Lung (tissue), 12 donors: Measurements from ENCODE around the gene NISCH. TPM values are rescaled to one million over a fixed set of nuclear protein-coding genes. Genes with fewer than 3 reads are reported as not detected.

Experiments used
- ATAC-seq: fragments of 200-7000 bp; cut with Tn5 transposase; one replicate; pipeline ENCODE4 v1.9.1; 2020; ENCODE audit warnings: moderate number of reproducible peaks; ENCODE audit not compliant: insufficient read depth, low FRiP score
- DNase-seq, 3 donors: peaks; one replicate each; pipeline ENCODE4 v3.0.0-alpha.2; 2013 to 2017
- H3K27ac ChIP-seq, 2 donors: one replicate each; pipeline ENCODE4 v1.5.1; 2013; ENCODE audit warnings: mild to moderate bottlenecking in 2 of 2, moderate library complexity in 2 of 2, control low read depth in 1 of 2, inconsistent platforms in 1 of 2, low read depth in 1 of 2, low read length in 1 of 2
- H3K27me3 ChIP-seq, 3 donors: one replicate each; pipeline ENCODE4 v1.5.1; 2013; ENCODE audit warnings: low read length in 2 of 3; ENCODE audit not compliant: control insufficient read depth in 3 of 3, insufficient read depth in 3 of 3
- H3K36me3 ChIP-seq, 4 donors: one replicate each; pipeline ENCODE4 v1.5.1; 2013; ENCODE audit warnings: low read length in 4 of 4, mild to moderate bottlenecking in 1 of 4, moderate library complexity in 1 of 4; ENCODE audit not compliant: control insufficient read depth in 4 of 4, insufficient read depth in 4 of 4
- H3K4me1 ChIP-seq, 5 donors: one replicate each; pipeline ENCODE4 v1.5.1; 2013; ENCODE audit warnings: low read length in 5 of 5, mild to moderate bottlenecking in 2 of 5, moderate library complexity in 1 of 5; ENCODE audit not compliant: control insufficient read depth in 5 of 5, insufficient read depth in 5 of 5
- H3K4me3 ChIP-seq: one replicate; pipeline ENCODE4 v1.5.1; 2013; ENCODE audit warnings: mild to moderate bottlenecking, control low read depth, moderate library complexity
- H3K9ac ChIP-seq, 2 donors: one replicate each; pipeline ENCODE4 v1.5.1; 2013; ENCODE audit warnings: low read length in 2 of 2, control low read depth in 1 of 2; ENCODE audit not compliant: insufficient read depth in 1 of 2
- H3K9me3 ChIP-seq, 4 donors: one replicate each; pipeline ENCODE4 v1.5.1; 2013; ENCODE audit warnings: low read length in 3 of 4, mild to moderate bottlenecking in 1 of 4, moderate library complexity in 1 of 4; ENCODE audit not compliant: control insufficient read depth in 4 of 4, insufficient read depth in 3 of 4
- WGBS, 2 donors: extraction: QIAGEN DNeasy Blood & Tissue Kit; methylation state at CpG; one replicate each; pipeline ENCODE4 v1.1.7; 2013; 5-methylcytosine and 5-hydroxymethylcytosine counted together
- polyA plus RNA-seq, 2 donors: library from polyadenylated mRNA; stranded (reverse); fragments of 200-250 nt; gene quantifications; one replicate each; pipeline ENCODE4 v1.2.1, GENCODE V29; 2013
- total RNA-seq, 2 donors: library from RNA; depleted of rRNA in 1 of 2; stranded (reverse); fragments of >200 nt in 1 of 2; gene quantifications; one replicate each; pipeline ENCODE4 v1.2.1, GENCODE V29; 2014 to 2021
- TF ChIP-seq, protein P1 (sequence below): IDR thresholded peaks from 2 replicates; pipeline ENCODE4 v1.5.1; 2012; ENCODE audit warnings: mild to moderate bottlenecking; ENCODE audit errors: control extremely low read depth, extremely low read depth
- donor health status: control.
- donor health status: control.
- donor health status: Bipolar disorder and iron deficiency.
- donor health status: healthy.
- donor health status: DM: yes; HTN: yes; CAD: no.

NISCH gene
- total and polyA plus RNA-seq, 4 donors = 37.8 to 127 (median 63.7) TPM

DNA sequence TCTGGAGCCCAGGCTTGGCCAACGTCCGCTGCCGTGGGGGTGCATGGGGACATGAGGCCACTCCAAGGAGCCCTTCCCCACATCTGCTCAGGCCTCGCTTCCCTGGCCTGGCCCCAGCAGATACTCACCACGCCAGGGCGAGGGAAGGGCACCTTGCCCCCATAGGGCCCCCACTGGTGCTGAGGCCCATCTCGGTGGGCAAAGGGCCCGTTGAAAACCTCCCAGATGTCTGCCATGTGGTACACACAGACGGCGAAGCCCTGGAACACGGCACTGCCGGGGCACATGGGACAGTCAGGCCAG is 15.2 kb upstream of the NISCH start:
- H3K27ac ChIP-seq = no peak overlapping the region
- H3K9ac ChIP-seq = no peak overlapping the region
- peaks cover 0 to 4% (median 0%) of the 10 kb centered on the region in 4 donors for H3K36me3 ChIP-seq
- no peaks in the 10 kb centered on the region for H3K9me3 ChIP-seq
- 88 to 91% methylated on average over 12 of the region's 12 CpGs for WGBS, 2 donors
- DNase-seq (no peak), ATAC-seq (no peak)
- TF ChIP-seq, protein P1, sequence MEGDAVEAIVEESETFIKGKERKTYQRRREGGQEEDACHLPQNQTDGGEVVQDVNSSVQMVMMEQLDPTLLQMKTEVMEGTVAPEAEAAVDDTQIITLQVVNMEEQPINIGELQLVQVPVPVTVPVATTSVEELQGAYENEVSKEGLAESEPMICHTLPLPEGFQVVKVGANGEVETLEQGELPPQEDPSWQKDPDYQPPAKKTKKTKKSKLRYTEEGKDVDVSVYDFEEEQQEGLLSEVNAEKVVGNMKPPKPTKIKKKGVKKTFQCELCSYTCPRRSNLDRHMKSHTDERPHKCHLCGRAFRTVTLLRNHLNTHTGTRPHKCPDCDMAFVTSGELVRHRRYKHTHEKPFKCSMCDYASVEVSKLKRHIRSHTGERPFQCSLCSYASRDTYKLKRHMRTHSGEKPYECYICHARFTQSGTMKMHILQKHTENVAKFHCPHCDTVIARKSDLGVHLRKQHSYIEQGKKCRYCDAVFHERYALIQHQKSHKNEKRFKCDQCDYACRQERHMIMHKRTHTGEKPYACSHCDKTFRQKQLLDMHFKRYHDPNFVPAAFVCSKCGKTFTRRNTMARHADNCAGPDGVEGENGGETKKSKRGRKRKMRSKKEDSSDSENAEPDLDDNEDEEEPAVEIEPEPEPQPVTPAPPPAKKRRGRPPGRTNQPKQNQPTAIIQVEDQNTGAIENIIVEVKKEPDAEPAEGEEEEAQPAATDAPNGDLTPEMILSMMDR = no peak
- H3K4me1 ChIP-seq = peaks cover 0 to 22% (median 14%) of the 10 kb centered on the region in 5 donors
- H3K4me3 ChIP-seq = no peak overlapping the region
- no peaks in the 10 kb centered on the region for H3K27me3 ChIP-seq

- TF ChIP-seq, protein P1 = no peak
- peaks cover 0 to 3% (median 0%) of the 10 kb centered on the region in 4 donors for H3K36me3 ChIP-seq
- ATAC-seq (no peak), DNase-seq (no peak)
- H3K27ac ChIP-seq = no peak overlapping the region
- H3K27me3 ChIP-seq = no peaks in the 10 kb centered on the region
- no peak overlapping the region for H3K4me3 ChIP-seq
- H3K4me1 ChIP-seq = peaks cover 0 to 21% (median 14%) of the 10 kb centered on the region in 5 donors
- 93 to 95% methylated on average over 14 of the region's 14 CpGs for WGBS, 2 donors
- no peak overlapping the region for H3K9ac ChIP-seq
- no peaks in the 10 kb centered on the region for H3K9me3 ChIP-seq
Measured at GRCh38 chr3:52440671-52441070, 14.7 kb upstream of the NISCH start.

- TF ChIP-seq, protein P1 = no peak
- Histone ChIP-seq H3K36me3 (peaks cover 0 to 2% (median 0%) of the 10 kb centered on the region in 4 donors), H3K27ac (no peak overlapping the region), H3K27me3 (no peaks in the 10 kb centered on the region), H3K9ac (no peak overlapping the region), H3K4me3 (no peak overlapping the region), H3K9me3 (no peaks in the 10 kb centered on the region), H3K4me1 (peaks cover 0 to 21% (median 12%) of the 10 kb centered on the region in 5 donors)
- 88 to 92% methylated on average over 20 to 23 of the region's 23 CpGs for WGBS, 2 donors
- no peak for ATAC-seq
- no peak for DNase-seq
Measured at GRCh38 chr3:52441091-52441771, 14.2 kb upstream of the NISCH start.
